Measurements from ENCODE around the gene LINS1.

- TF ChIP-seq CTCF (IDR thresholded peaks at IDR 0.05) (no peak), POLR2A (IDR thresholded peaks at IDR 0.05) (no peak)
Observed at GRCh38 chr15:100517846-100518245, 84.1 kb downstream of the LINS1 start.
